Neural progenitor cell (in vitro differentiated cells): ENCODE data around the gene WDR86. TPM values are rescaled to one million over a fixed set of nuclear protein-coding genes. Genes with fewer than 3 reads are reported as not detected.

Source experiments
- DNase-seq: peaks from one replicate; pipeline ENCODE4 v3.0.0-alpha.2; 2016; ENCODE audit warnings: low spot score
- H2AFZ ChIP-seq: fragments of 200-600 bp; sonication (generic); replicated peaks from 2 replicates; pipeline ENCODE4 v1.6.1; 2016; ENCODE audit warnings: antibody characterized with exemption
- H3F3A ChIP-seq: fragments of 200-600 bp; sonication (generic); 2 replicates; pipeline ENCODE4 v1.6.1; 2016; ENCODE audit warnings: antibody characterized with exemption, low read depth
- H3K27ac ChIP-seq: fragments of 200-600 bp; sonication (generic); 2 replicates; pipeline ENCODE4 v1.5.1; 2016; ENCODE audit warnings: mild to moderate bottlenecking
- H3K27me3 ChIP-seq: fragments of 200-600 bp; sonication (generic); 2 replicates; pipeline ENCODE4 v1.6.1; 2016; ENCODE audit warnings: mild to moderate bottlenecking, moderate library complexity
- H3K36me3 ChIP-seq: fragments of 200-600 bp; sonication (generic); 2 replicates; pipeline ENCODE4 v1.5.1; 2016
- H3K4me1 ChIP-seq: fragments of 200-600 bp; sonication (generic); 2 replicates; pipeline ENCODE4 v1.6.1; 2016; ENCODE audit warnings: mixed run types
- H3K4me2 ChIP-seq: fragments of 200-600 bp; sonication (generic); 2 replicates; pipeline ENCODE4 v1.6.1; 2016
- H3K4me3 ChIP-seq: fragments of 200-600 bp; sonication (generic); 2 replicates; pipeline ENCODE4 v1.5.1; 2016
- H3K79me2 ChIP-seq: fragments of 200-600 bp; sonication (generic); 2 replicates; pipeline ENCODE4 v1.6.1; 2016; ENCODE audit warnings: low read depth
- H3K9ac ChIP-seq: fragments of 200-600 bp; sonication (generic); 2 replicates; pipeline ENCODE4 v1.6.1; 2016
- H3K9me3 ChIP-seq: fragments of 200-600 bp; sonication (generic); 2 replicates; pipeline ENCODE4 v1.5.1; 2016; ENCODE audit warnings: low read depth
- H4K20me1 ChIP-seq: fragments of 200-600 bp; sonication (generic); 2 replicates; pipeline ENCODE4 v1.6.1; 2016; ENCODE audit warnings: low read depth
- H3K27ac Mint-ChIP-seq: 3 replicates; pipeline ENCODE4 v1.8.0; 2021; ENCODE audit warnings: mixed read lengths
- H3K27me3 Mint-ChIP-seq: 2 replicates; pipeline ENCODE4 v1.8.0; 2022; ENCODE audit warnings: low read depth, mild to moderate bottlenecking, inconsistent platforms, moderate library complexity, mixed read lengths; ENCODE audit not compliant: insufficient read depth
- H3K36me3 Mint-ChIP-seq: 3 replicates; pipeline ENCODE4 v1.8.0; 2021; ENCODE audit warnings: mixed read lengths
- H3K4me1 Mint-ChIP-seq: 3 replicates; pipeline ENCODE4 v1.8.0; 2021; ENCODE audit warnings: mixed read lengths
- H3K4me3 Mint-ChIP-seq: 3 replicates; pipeline ENCODE4 v1.8.0; 2021; ENCODE audit warnings: mild to moderate bottlenecking, moderate library complexity, mixed read lengths
- H3K9me3 Mint-ChIP-seq: 3 replicates; pipeline ENCODE4 v1.8.0; 2020; ENCODE audit warnings: mixed read lengths
- CTCF ChIP-seq: fragments of 200-600 bp; sonication (generic); IDR thresholded peaks from 2 replicates; pipeline ENCODE4 v1.5.1; 2017; ENCODE audit warnings: antibody characterized with exemption, mild to moderate bottlenecking
- EZH2 ChIP-seq: fragments of 200-600 bp; sonication (generic); IDR thresholded peaks from 2 replicates; pipeline ENCODE4 v1.6.1; 2017; ENCODE audit warnings: antibody characterized with exemption, mild to moderate bottlenecking, moderate library complexity
- EZH2phosphoT487 ChIP-seq: fragments of 200-600 bp; sonication (generic); IDR thresholded peaks from 2 replicates; pipeline ENCODE4 v1.6.1; 2017; ENCODE audit warnings: antibody characterized with exemption
- total RNA-seq: library from RNA; depleted of rRNA; stranded (reverse); fragments of >200 nt; gene quantifications from 2 replicates; pipeline ENCODE4 v1.2.3, GENCODE V29; 2015; ENCODE audit warnings: low replicate concordance

WDR86 gene
- total RNA-seq, 1 donor from 2014 or later = 15.0 TPM

- H4K20me1 ChIP-seq = no peaks in the 10 kb centered on the region
- Mint-ChIP-seq H3K27ac (no peak within 1 kb of the TSS), H3K27me3 (no peaks in the 10 kb centered on the region), H3K9me3 (peaks cover 3% of the 10 kb centered on the region), H3K4me3 (peak within 1 kb of the TSS; percentile 87), H3K36me3 (no peaks in the 10 kb centered on the region), H3K4me1 (peaks cover 7% of the 10 kb centered on the region)
- no peak within 1 kb of the TSS for H3K27ac ChIP-seq
- H3K36me3 ChIP-seq = no peaks in the 10 kb centered on the region
- H3K4me3 ChIP-seq = peak within 1 kb of the TSS; percentile 80
- no peaks in the 10 kb centered on the region for H3K27me3 ChIP-seq
- H3K4me2 ChIP-seq = peak within 1 kb of the TSS; percentile 98
- TF ChIP-seq CTCF (no peak), EZH2phosphoT487 (no peak), EZH2 (no peak)
- peaks cover 8% of the 10 kb centered on the region for H3K4me1 ChIP-seq
- peak within 1 kb of the TSS; percentile 99 for H2AFZ ChIP-seq
- DNase-seq = peak; percentile 96
- H3F3A ChIP-seq = peaks cover 21% of the 10 kb centered on the region
- H3K79me2 ChIP-seq = peaks cover 29% of the 10 kb centered on the region
- H3K9ac ChIP-seq = peak within 1 kb of the TSS; percentile 69
- peaks cover 4% of the 10 kb centered on the region for H3K9me3 ChIP-seq
These were observed 68.3 kb downstream of the WDR86 start, which contains the start of gene NUB1 for GRCh38 chr7:151341357-151342101. TSS of gene NUB1 (plus strand) at chr7:151341812. CDS start at chr7:151345350, 3,538 bp downstream.

DNA sequence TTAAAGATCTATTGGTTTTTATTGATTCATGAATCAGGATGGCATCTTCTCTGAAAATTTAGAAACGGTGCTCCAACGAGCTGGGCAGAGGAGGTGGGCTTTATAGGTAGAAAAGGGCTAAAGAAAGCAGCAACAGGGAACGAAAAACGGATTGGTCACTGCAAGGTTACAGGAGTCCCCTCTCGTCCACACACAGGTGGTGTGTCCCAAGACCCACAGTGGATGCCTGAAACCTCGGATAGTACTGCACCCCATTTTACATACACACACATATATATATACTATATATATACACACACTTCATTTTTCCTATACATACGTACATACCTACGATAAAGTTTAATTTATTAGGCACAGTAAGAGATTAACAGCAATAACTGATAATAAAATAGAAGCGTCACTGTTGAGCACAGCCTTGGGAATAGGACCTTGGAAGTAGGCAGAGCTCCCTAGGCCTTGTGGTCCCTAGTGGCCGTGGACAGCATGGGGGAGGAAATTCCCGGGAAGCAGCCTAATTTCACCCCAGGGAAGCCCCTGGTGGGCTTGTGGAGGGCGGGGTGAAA lies 69.0 kb downstream of the WDR86 start:
- no peak overlapping the region for H3K9ac ChIP-seq
- Mint-ChIP-seq H3K9me3 (peaks cover 3% of the 10 kb centered on the region), H3K27me3 (peaks cover 2% of the 10 kb centered on the region)

DNA sequence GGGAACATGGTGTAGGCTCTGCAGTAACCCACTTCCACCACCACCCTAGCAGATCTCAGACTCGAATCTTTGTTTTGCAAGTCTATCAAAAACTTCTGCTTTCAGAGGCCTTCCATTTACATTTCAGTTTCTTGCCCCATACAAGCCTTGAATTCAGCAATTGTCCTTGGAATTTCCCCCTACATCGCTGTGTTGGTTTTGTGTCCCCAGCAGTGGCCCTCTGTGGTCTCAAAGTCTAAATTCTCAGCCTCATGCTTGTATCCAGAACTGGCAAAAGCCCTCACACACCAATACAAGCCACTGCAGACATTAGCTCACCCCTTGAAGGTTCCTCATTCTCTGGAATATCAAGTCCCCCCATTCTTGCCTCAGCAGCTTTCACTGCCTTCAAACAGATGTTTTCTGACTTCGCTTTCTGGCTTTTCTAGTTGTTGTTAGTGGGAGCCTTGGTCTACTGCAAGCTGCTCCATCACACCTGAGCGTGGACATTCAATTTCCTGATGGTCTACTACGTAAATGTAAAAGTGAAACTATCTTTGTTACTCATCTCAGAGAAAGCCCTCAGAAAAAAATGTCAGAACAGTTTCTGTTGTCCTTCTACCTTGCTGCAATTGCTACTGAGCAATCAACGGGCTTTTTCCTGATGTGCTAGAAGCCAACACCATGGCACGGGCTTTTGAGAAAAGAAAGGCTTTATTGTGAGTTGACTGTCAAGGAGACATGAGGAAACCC lies 70.0 kb downstream of the WDR86 start:
- TF ChIP-seq EZH2 (no peak), CTCF (no peak), EZH2phosphoT487 (no peak)
- Histone ChIP-seq H3K4me1 (peaks cover 8% of the 10 kb centered on the region), H2AFZ (peak overlapping the region; percentile 40), H3K4me3 (no peak overlapping the region), H3K4me2 (no peak overlapping the region), H3K36me3 (no peaks in the 10 kb centered on the region), H3K9ac (no peak overlapping the region), H3F3A (peaks cover 14% of the 10 kb centered on the region), H3K27me3 (no peaks in the 10 kb centered on the region), H3K9me3 (peaks cover 4% of the 10 kb centered on the region), H4K20me1 (no peaks in the 10 kb centered on the region), H3K27ac (no peak overlapping the region), H3K79me2 (peaks cover 28% of the 10 kb centered on the region)
- Mint-ChIP-seq H3K4me3 (no peak overlapping the region), H3K36me3 (no peaks in the 10 kb centered on the region), H3K27me3 (peaks cover 3% of the 10 kb centered on the region), H3K9me3 (peaks cover 3% of the 10 kb centered on the region), H3K27ac (peak overlapping the region; percentile 76), H3K4me1 (peaks cover 7% of the 10 kb centered on the region)
- no peak for DNase-seq

More for the DNA sequence above, 69.0 kb downstream of the WDR86 start:
- Mint-ChIP-seq H3K4me1 (peaks cover 7% of the 10 kb centered on the region), H3K36me3 (no peaks in the 10 kb centered on the region), H3K27ac (no peak overlapping the region), H3K4me3 (peak overlapping the region; percentile 87)
- Histone ChIP-seq H3K4me3 (peak overlapping the region; percentile 80), H3K4me2 (peak overlapping the region; percentile 69), H3K36me3 (no peaks in the 10 kb centered on the region), H3F3A (peaks cover 21% of the 10 kb centered on the region), H3K27ac (no peak overlapping the region), H3K9me3 (peaks cover 4% of the 10 kb centered on the region), H4K20me1 (no peaks in the 10 kb centered on the region), H3K4me1 (peaks cover 8% of the 10 kb centered on the region), H3K79me2 (peaks cover 29% of the 10 kb centered on the region), H3K27me3 (no peaks in the 10 kb centered on the region), H2AFZ (peak overlapping the region; percentile 99)
- no peak for TF ChIP-seq CTCF
- no peak for TF ChIP-seq EZH2phosphoT487
- TF ChIP-seq EZH2 = no peak
- DNase-seq = no peak
